Liver (tissue), 9 donors: ENCODE results near the gene TNK2. TPM values are rescaled to one million over a fixed set of nuclear protein-coding genes. Genes with fewer than 3 reads are reported as not detected.

Source experiments
- DNase-seq: peaks from one replicate; pipeline ENCODE4 v3.0.0-alpha.2; 2017; ENCODE audit warnings: low spot score
- H3K27ac ChIP-seq, 2 donors: one replicate each; pipeline ENCODE4 v1.7.0; 2013; ENCODE audit warnings: inconsistent platforms in 2 of 2, low read length in 2 of 2, control low read depth in 1 of 2, low read depth in 1 of 2, mild to moderate bottlenecking in 1 of 2
- H3K27me3 ChIP-seq, 4 donors: one replicate each; pipeline versions ENCODE4 v1.6.1 to v1.7.0; 2013; ENCODE audit warnings: low read length in 3 of 4, inconsistent platforms in 1 of 4, mild to moderate bottlenecking in 1 of 4, moderate library complexity in 1 of 4; ENCODE audit not compliant: control insufficient read depth in 4 of 4, insufficient read depth in 4 of 4
- H3K36me3 ChIP-seq, 4 donors: one replicate each; pipeline versions ENCODE4 v1.6.1 to v1.7.0; 2013; ENCODE audit warnings: low read length in 3 of 4, mild to moderate bottlenecking in 3 of 4, low read depth in 1 of 4, moderate library complexity in 1 of 4; ENCODE audit not compliant: control insufficient read depth in 4 of 4, insufficient read depth in 3 of 4
- H3K4me1 ChIP-seq, 4 donors: one replicate each; pipeline versions ENCODE4 v1.6.1 to v1.7.0; 2013; ENCODE audit warnings: low read length in 3 of 4, mild to moderate bottlenecking in 3 of 4, moderate library complexity in 1 of 4; ENCODE audit not compliant: control insufficient read depth in 4 of 4, insufficient read depth in 4 of 4
- H3K4me3 ChIP-seq, 3 donors: one replicate each; pipeline versions ENCODE4 v1.6.1 to v1.7.0; 2013; ENCODE audit warnings: low read length in 3 of 3, control low read depth in 1 of 3, low read depth in 1 of 3, mild to moderate bottlenecking in 1 of 3
- H3K9ac ChIP-seq, 2 donors: one replicate each; pipeline ENCODE4 v1.7.0; 2013; ENCODE audit warnings: low read length in 2 of 2, mild to moderate bottlenecking in 2 of 2, moderate library complexity in 2 of 2, control low read depth in 1 of 2, low read depth in 1 of 2
- H3K9me3 ChIP-seq, 4 donors: one replicate each; pipeline versions ENCODE4 v1.6.1 to v1.7.0; 2013; ENCODE audit warnings: low read length in 3 of 4; ENCODE audit not compliant: control insufficient read depth in 4 of 4
- ATF3 ChIP-seq: IDR thresholded peaks from 2 replicates; pipeline ENCODE4 v1.6.1; 2016; ENCODE audit warnings: antibody characterized with exemption
- CTCF ChIP-seq: fragments of 150-350 bp; IDR thresholded peaks from 2 replicates; pipeline ENCODE4 v1.5.1; 2017; ENCODE audit warnings: improper control_type of control experiment, low read depth, low read length; ENCODE audit not compliant: missing input control
- EGR1 ChIP-seq, 2 donors: IDR thresholded peaks; 2 replicates each; pipeline ENCODE4 v1.6.1; 2016 to 2018; ENCODE audit warnings: antibody characterized with exemption in 2 of 2, low read depth in 2 of 2
- FOXA1 ChIP-seq: IDR thresholded peaks from 2 replicates; pipeline ENCODE4 v1.6.1; 2016; ENCODE audit warnings: antibody characterized with exemption
- FOXA2 ChIP-seq: IDR thresholded peaks from 2 replicates; pipeline ENCODE4 v1.6.1; 2016; ENCODE audit warnings: antibody characterized with exemption
- HNF4A ChIP-seq, 2 donors: conservative IDR thresholded peaks; 2 replicates each; pipeline ENCODE4 v1.6.1; 2016; ENCODE audit warnings: antibody characterized with exemption in 2 of 2, mild to moderate bottlenecking in 2 of 2
- HNF4G ChIP-seq: IDR thresholded peaks from 2 replicates; pipeline ENCODE4 v1.6.1; 2016; ENCODE audit warnings: antibody characterized with exemption
- JUND ChIP-seq, 2 donors: IDR thresholded peaks; 2 replicates each; pipeline ENCODE4 v1.6.1; 2016; ENCODE audit warnings: antibody characterized with exemption in 2 of 2
- NR2F2 ChIP-seq: IDR thresholded peaks from 2 replicates; pipeline ENCODE4 v1.6.1; 2016; ENCODE audit warnings: antibody characterized with exemption
- RAD21 ChIP-seq, 2 donors: IDR thresholded peaks; 2 replicates each; pipeline ENCODE4 v1.6.1; 2016; ENCODE audit warnings: antibody characterized with exemption in 2 of 2, mild to moderate bottlenecking in 2 of 2
- RXRA ChIP-seq, 2 donors: IDR thresholded peaks; 2 replicates each; pipeline ENCODE4 v1.6.1; 2017 to 2018; ENCODE audit warnings: antibody characterized with exemption in 2 of 2, mild to moderate bottlenecking in 1 of 2
- SP1 ChIP-seq: IDR thresholded peaks from 2 replicates; pipeline ENCODE4 v1.6.1; 2018; ENCODE audit warnings: antibody characterized with exemption, mild to moderate bottlenecking
- TAF1 ChIP-seq: conservative IDR thresholded peaks from 2 replicates; pipeline ENCODE4 v1.6.1; 2016; ENCODE audit warnings: antibody characterized with exemption, mild to moderate bottlenecking
- YY1 ChIP-seq: IDR thresholded peaks from 2 replicates; pipeline ENCODE4 v1.6.1; 2016; ENCODE audit warnings: antibody characterized with exemption, mild to moderate bottlenecking
- ZBTB33 ChIP-seq: IDR thresholded peaks from 2 replicates; pipeline ENCODE4 v1.6.1; 2016; ENCODE audit warnings: antibody characterized with exemption
- WGBS: extraction: QIAGEN DNeasy Blood & Tissue Kit; methylation state at CpG from one replicate; pipeline ENCODE4 v1.1.7; 2013; 5-methylcytosine and 5-hydroxymethylcytosine counted together
- polyA plus RNA-seq, 2 donors: library from polyadenylated mRNA; stranded (reverse) in 1 of 2; unstranded in 1 of 2; fragments of 200-250 nt in 1 of 2; fragments of >200 nt in 1 of 2; fragmentation: Nextera tagmentation in 1 of 2; extraction: Ambion mirVana in 1 of 2; gene quantifications; one replicate each; pipeline versions ENCODE4 v1.2.1 to v1.2.3, GENCODE V29; 2013 to 2015
- total RNA-seq, 2 donors: library from RNA; depleted of rRNA; stranded (reverse); fragments of >200 nt; gene quantifications; one replicate each; pipeline ENCODE4 v1.2.3, GENCODE V29; 2014
- TF ChIP-seq, protein P1 (sequence below): IDR thresholded peaks from 2 replicates; pipeline ENCODE4 v1.6.1; 2016; ENCODE audit warnings: antibody characterized with exemption, mild to moderate bottlenecking
- donor health status: healthy.
- donor health status: healthy.
- donor health status: healthy.
- donor health status: healthy.
- donor health status: healthy.

Gene TNK2
- total and polyA plus RNA-seq, 4 donors, result 4.0 to 12.2 (median 8.8) TPM

DNA sequence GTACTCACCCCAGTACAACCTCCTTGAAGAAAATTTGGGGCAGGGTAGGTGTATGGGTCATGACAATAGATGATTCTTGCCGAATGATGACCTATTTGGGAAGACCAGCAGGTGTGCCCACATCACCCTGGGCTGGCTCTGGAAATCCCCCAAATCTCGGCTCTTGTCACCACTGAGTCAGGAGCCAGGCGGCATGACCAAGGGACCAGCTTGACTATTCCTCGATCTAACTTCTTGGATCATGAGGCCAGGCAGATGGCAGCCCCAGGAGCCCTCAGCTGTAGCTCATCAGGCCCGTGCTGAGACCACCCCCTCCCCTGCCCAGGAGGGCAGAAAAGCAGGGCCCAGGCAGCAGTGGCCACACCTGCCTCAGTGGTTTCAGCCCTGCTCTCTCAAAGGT is 87.5 kb downstream of the TNK2 start:
- DNase-seq, result no peak
- peaks cover 0 to 4% (median 0%) of the 10 kb centered on the region in 4 donors for H3K4me1 ChIP-seq
- no peaks in the 10 kb centered on the region for H3K27me3 ChIP-seq
- no peak overlapping the region for H3K4me3 ChIP-seq
- no peak overlapping the region for H3K27ac ChIP-seq
- TF ChIP-seq SP1 (no peak), FOXA2 (no peak), FOXA1 (no peak), ZBTB33 (no peak), HNF4G (no peak), NR2F2 (no peak), JUND (IDR thresholded peaks at IDR 0.05) (no peak), EGR1 (IDR thresholded peaks at IDR 0.05; ENCODE audit: low read depth in 2 of 2) (no peak), TAF1 (no peak), ATF3 (no peak)
- no peaks in the 10 kb centered on the region for H3K9me3 ChIP-seq
- WGBS, result 85% methylated on average over 5 of the region's 5 CpGs
- no peaks in the 10 kb centered on the region for H3K36me3 ChIP-seq
- H3K9ac ChIP-seq, result no peak overlapping the region

DNA sequence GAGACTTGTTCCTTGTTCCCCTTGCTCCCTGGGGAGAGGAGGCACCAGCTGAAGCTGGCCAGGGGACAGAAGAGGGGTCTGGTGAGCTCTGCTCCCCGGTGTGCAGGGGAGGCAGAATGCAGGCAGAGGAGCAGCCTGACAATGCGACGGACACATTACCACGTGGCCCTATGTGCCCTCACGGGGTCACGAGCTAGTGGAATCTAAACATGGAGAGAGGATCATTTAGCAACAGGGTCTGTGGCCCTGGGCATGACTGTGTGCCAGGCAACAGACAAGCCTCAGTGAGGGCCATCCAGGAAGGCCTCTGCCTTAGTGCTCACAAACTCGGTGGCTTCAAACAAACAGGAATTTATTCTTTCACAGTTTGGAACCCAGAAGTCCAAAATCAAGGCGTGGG is 88.2 kb downstream of the TNK2 start:
- no peak overlapping the region for H3K4me3 ChIP-seq
- H3K36me3 ChIP-seq, result no peaks in the 10 kb centered on the region
- no peak overlapping the region for H3K27ac ChIP-seq
- no peak overlapping the region for H3K9ac ChIP-seq
- DNase-seq, result no peak
- WGBS, result 78% methylated on average over 8 of the region's 8 CpGs
- H3K4me1 ChIP-seq, result peaks cover 0 to 4% (median 0%) of the 10 kb centered on the region in 4 donors
- TF ChIP-seq HNF4A (conservative IDR thresholded peaks at IDR 0.05), result no peak
- no peak for TF ChIP-seq FOXA2
- no peak for TF ChIP-seq FOXA1
- no peak for TF ChIP-seq EGR1 (IDR thresholded peaks at IDR 0.05; ENCODE audit: low read depth in 2 of 2)
- TF ChIP-seq RXRA (IDR thresholded peaks at IDR 0.05), result no peak
- TF ChIP-seq JUND (IDR thresholded peaks at IDR 0.05), result no peak
- no peak for TF ChIP-seq HNF4G
- no peak for TF ChIP-seq SP1
- no peak for TF ChIP-seq ATF3
- no peak for TF ChIP-seq CTCF
- no peak for TF ChIP-seq NR2F2
- TF ChIP-seq ZBTB33, result no peak
- TF ChIP-seq YY1, result no peak
- TF ChIP-seq, protein P1, sequence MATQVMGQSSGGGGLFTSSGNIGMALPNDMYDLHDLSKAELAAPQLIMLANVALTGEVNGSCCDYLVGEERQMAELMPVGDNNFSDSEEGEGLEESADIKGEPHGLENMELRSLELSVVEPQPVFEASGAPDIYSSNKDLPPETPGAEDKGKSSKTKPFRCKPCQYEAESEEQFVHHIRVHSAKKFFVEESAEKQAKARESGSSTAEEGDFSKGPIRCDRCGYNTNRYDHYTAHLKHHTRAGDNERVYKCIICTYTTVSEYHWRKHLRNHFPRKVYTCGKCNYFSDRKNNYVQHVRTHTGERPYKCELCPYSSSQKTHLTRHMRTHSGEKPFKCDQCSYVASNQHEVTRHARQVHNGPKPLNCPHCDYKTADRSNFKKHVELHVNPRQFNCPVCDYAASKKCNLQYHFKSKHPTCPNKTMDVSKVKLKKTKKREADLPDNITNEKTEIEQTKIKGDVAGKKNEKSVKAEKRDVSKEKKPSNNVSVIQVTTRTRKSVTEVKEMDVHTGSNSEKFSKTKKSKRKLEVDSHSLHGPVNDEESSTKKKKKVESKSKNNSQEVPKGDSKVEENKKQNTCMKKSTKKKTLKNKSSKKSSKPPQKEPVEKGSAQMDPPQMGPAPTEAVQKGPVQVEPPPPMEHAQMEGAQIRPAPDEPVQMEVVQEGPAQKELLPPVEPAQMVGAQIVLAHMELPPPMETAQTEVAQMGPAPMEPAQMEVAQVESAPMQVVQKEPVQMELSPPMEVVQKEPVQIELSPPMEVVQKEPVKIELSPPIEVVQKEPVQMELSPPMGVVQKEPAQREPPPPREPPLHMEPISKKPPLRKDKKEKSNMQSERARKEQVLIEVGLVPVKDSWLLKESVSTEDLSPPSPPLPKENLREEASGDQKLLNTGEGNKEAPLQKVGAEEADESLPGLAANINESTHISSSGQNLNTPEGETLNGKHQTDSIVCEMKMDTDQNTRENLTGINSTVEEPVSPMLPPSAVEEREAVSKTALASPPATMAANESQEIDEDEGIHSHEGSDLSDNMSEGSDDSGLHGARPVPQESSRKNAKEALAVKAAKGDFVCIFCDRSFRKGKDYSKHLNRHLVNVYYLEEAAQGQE, result no peak
- TF ChIP-seq RAD21 (IDR thresholded peaks at IDR 0.05), result no peak
- H3K9me3 ChIP-seq, result no peaks in the 10 kb centered on the region
- no peaks in the 10 kb centered on the region for H3K27me3 ChIP-seq
